Breast epithelium (tissue), 4 donors: ENCODE data around the gene EDA. TPM values are rescaled to one million over a fixed set of nuclear protein-coding genes. Genes with fewer than 3 reads are reported as not detected.

Source experiments
- DNase-seq, 2 donors: peaks; one replicate each; pipeline ENCODE4 v3.0.0-alpha.2; 2019; ENCODE audit warnings: low spot score in 2 of 2
- H3K27ac ChIP-seq, 2 donors: fragments of 200-600 bp; sonication (generic) in 1 of 2; one replicate each; pipeline ENCODE4 v1.5.1; 2016 to 2019; ENCODE audit warnings: mild to moderate bottlenecking in 1 of 2
- H3K27me3 ChIP-seq, 2 donors: fragments of 200-600 bp; sonication (generic) in 1 of 2; one replicate each; pipeline versions ENCODE4 v1.5.1 to v1.6.0; 2017 to 2019; ENCODE audit warnings: control low read depth in 1 of 2, mild to moderate bottlenecking in 1 of 2
- H3K36me3 ChIP-seq: fragments of 200-600 bp; one replicate; pipeline ENCODE4 v1.5.1; 2019
- H3K4me1 ChIP-seq, 2 donors: fragments of 200-600 bp; sonication (generic); one replicate each; pipeline ENCODE4 v1.5.1; 2016 to 2019; ENCODE audit warnings: control low read depth in 1 of 2
- H3K4me3 ChIP-seq, 3 donors: fragments of 200-600 bp; sonication (generic); 1 replicate in 2 of 3; 2 replicates in 1 of 3; pipeline ENCODE4 v1.5.1; 2016 to 2019; ENCODE audit warnings: mild to moderate bottlenecking in 3 of 3, moderate library complexity in 2 of 3
- H3K9me3 ChIP-seq, 2 donors: fragments of 200-600 bp; sonication (generic) in 1 of 2; one replicate each; pipeline ENCODE4 v1.5.1; 2016 to 2019; ENCODE audit warnings: control low read depth in 1 of 2
- CTCF ChIP-seq, 3 donors: fragments of 450-650 bp; IDR thresholded peaks; one replicate each; pipeline ENCODE4 v1.5.1; 2016 to 2017; ENCODE audit warnings: antibody characterized with exemption in 3 of 3, mild to moderate bottlenecking in 3 of 3, moderate library complexity in 3 of 3
- POLR2A ChIP-seq: fragments of 450-650 bp; IDR thresholded peaks from one replicate; pipeline ENCODE4 v1.6.1; 2016; ENCODE audit warnings: antibody characterized with exemption, mild to moderate bottlenecking, moderate library complexity
- POLR2AphosphoS5 ChIP-seq, 3 donors: sonication (generic); formaldehyde crosslinking; IDR thresholded peaks; one replicate each; pipeline ENCODE4 v1.6.1; 2017; ENCODE audit warnings: antibody characterized with exemption in 3 of 3
- intact Hi-C: fragments of 100-400 bp; cut with DNase I; formaldehyde crosslinking; loops from one replicate; pipeline ENCODE4 v1.15.1; 2023; ENCODE audit warnings: low total_unique reads
- total RNA-seq, 3 donors: library from RNA; depleted of rRNA; stranded (reverse); fragments of >200 nt; gene quantifications; one replicate each; pipeline ENCODE4 v1.1.0, GENCODE V29; 2016

EDA gene
- total RNA-seq, 3 donors from 2014 or later: 3.6 to 6.7 (median 5.0) TPM

GRCh38 chrX:70079870-70080269, 464.0 kb downstream of the EDA start:
- intact Hi-C loops: no loop called here
- peaks cover 0 to 10% of the 10 kb centered on the region in 2 donors for H3K9me3 ChIP-seq
- H3K4me1 ChIP-seq: no peaks in the 10 kb centered on the region
- DNase-seq: no peak
- no peaks in the 10 kb centered on the region for H3K36me3 ChIP-seq
- peaks cover 0 to 39% of the 10 kb centered on the region in 2 donors for H3K27me3 ChIP-seq
- TF ChIP-seq POLR2AphosphoS5 (IDR thresholded peaks at IDR 0.05): no peak
- no peak for TF ChIP-seq POLR2A
- TF ChIP-seq CTCF (IDR thresholded peaks at IDR 0.05): no peak
- no peak overlapping the region for H3K27ac ChIP-seq
- no peak overlapping the region for H3K4me3 ChIP-seq

- no peak for TF ChIP-seq CTCF (IDR thresholded peaks at IDR 0.05)
- TF ChIP-seq POLR2A: no peak
- no peak for TF ChIP-seq POLR2AphosphoS5 (IDR thresholded peaks at IDR 0.05)
- no peaks in the 10 kb centered on the region for H3K9me3 ChIP-seq
Observed at GRCh38 chrX:70082723-70083122, 466.8 kb downstream of the EDA start.

GRCh38 chrX:70084592-70085240, 468.8 kb downstream of the EDA start:
- peaks cover 0 to 42% of the 10 kb centered on the region in 2 donors for H3K27me3 ChIP-seq
- no peaks in the 10 kb centered on the region for H3K9me3 ChIP-seq
- H3K4me3 ChIP-seq: no peak overlapping the region
- H3K36me3 ChIP-seq: no peaks in the 10 kb centered on the region
- no peaks in the 10 kb centered on the region for H3K4me1 ChIP-seq
- TF ChIP-seq POLR2AphosphoS5 (IDR thresholded peaks at IDR 0.05) (no peak), CTCF (IDR thresholded peaks at IDR 0.05) (no peak), POLR2A (no peak)
- intact Hi-C loops: no loop called here
- no peak overlapping the region for H3K27ac ChIP-seq
- no peak for DNase-seq

More at GRCh38 chrX:70082723-70083122, 466.8 kb downstream of the EDA start:
- H3K36me3 ChIP-seq: no peaks in the 10 kb centered on the region
- no peak overlapping the region for H3K4me3 ChIP-seq
- no peaks in the 10 kb centered on the region for H3K4me1 ChIP-seq
- H3K27me3 ChIP-seq: peaks cover 0 to 43% of the 10 kb centered on the region in 2 donors
- no peak for DNase-seq
- no peak overlapping the region for H3K27ac ChIP-seq
- intact Hi-C loops: no loop called here

GRCh38 chrX:70087857-70088630, 472.1 kb downstream of the EDA start:
- no peaks in the 10 kb centered on the region for H3K36me3 ChIP-seq
- H3K4me3 ChIP-seq: no peak overlapping the region
- intact Hi-C loops: no loop called here
- no peak overlapping the region for H3K27ac ChIP-seq
- no peaks in the 10 kb centered on the region for H3K9me3 ChIP-seq
- peaks cover 0 to 51% of the 10 kb centered on the region in 2 donors for H3K27me3 ChIP-seq
- H3K4me1 ChIP-seq: no peaks in the 10 kb centered on the region
- DNase-seq: no peak
- TF ChIP-seq CTCF (IDR thresholded peaks at IDR 0.05): no peak
- no peak for TF ChIP-seq POLR2A

GRCh38 chrX:70088751-70089150, 472.8 kb downstream of the EDA start:
- Histone ChIP-seq H3K4me1 (no peaks in the 10 kb centered on the region), H3K36me3 (no peaks in the 10 kb centered on the region), H3K4me3 (no peak overlapping the region), H3K9me3 (no peaks in the 10 kb centered on the region), H3K27me3 (peaks cover 0 to 50% of the 10 kb centered on the region in 2 donors), H3K27ac (no peak overlapping the region)
- DNase-seq: no peak
- TF ChIP-seq POLR2A: no peak
- no peak for TF ChIP-seq CTCF (IDR thresholded peaks at IDR 0.05)
- no peak for TF ChIP-seq POLR2AphosphoS5 (IDR thresholded peaks at IDR 0.05)
- intact Hi-C loops: no loop called here
